NCI-H1105 treated with DMSO at 0.1 percent for 48 hours (cell line): Measurements from ENCODE around the gene RXRG.

Source experiments
- DNase-seq: peaks from one replicate; lab custom pipeline; 2025; lab: John Stamatoyannopoulos, UW

Gene RXRG

GRCh38 chr1:165409657-165410358 is 35.1 kb downstream of the RXRG start:
- DNase-seq: no peak

- peak; percentile 34 for DNase-seq
Observed at GRCh38 chr1:165408518-165408917, 36.4 kb downstream of the RXRG start.

GRCh38 chr1:165407398-165407797 is 37.5 kb downstream of the RXRG start:
- no peak for DNase-seq

GRCh38 chr1:165403835-165404482 is 41.0 kb downstream of the RXRG start:
- peak; percentile 44 for DNase-seq

GRCh38 chr1:165402517-165403111 is 42.3 kb downstream of the RXRG start:
- no peak for DNase-seq

GRCh38 chr1:165397944-165398343 is 47.0 kb downstream of the RXRG start:
- DNase-seq: no peak

GRCh38 chr1:165395901-165396300 is 49.0 kb downstream of the RXRG start:
- DNase-seq: no peak

- DNase-seq: peak; percentile 32
Observed at GRCh38 chr1:165395478-165395877, 49.4 kb downstream of the RXRG start.

GRCh38 chr1:165392634-165393571 is 52.0 kb downstream of the RXRG start:
- DNase-seq: peak; percentile 74

GRCh38 chr1:165389609-165390008 is 55.3 kb downstream of the RXRG start:
- no peak for DNase-seq

GRCh38 chr1:165387961-165388360 is 57.0 kb downstream of the RXRG start:
- DNase-seq: no peak

GRCh38 chr1:165387505-165387904 is 57.4 kb downstream of the RXRG start:
- DNase-seq: no peak

- DNase-seq: no peak
Observed at GRCh38 chr1:165383599-165384405, 61.1 kb downstream of the RXRG start.

GRCh38 chr1:165383067-165383466 is 61.9 kb downstream of the RXRG start:
- DNase-seq: no peak

- DNase-seq: no peak
Observed at GRCh38 chr1:165381745-165382505, 63.0 kb downstream of the RXRG start.

- no peak for DNase-seq
Observed at GRCh38 chr1:165376811-165377311, 68.1 kb downstream of the RXRG start.

GRCh38 chr1:165376041-165376810 is 68.7 kb downstream of the RXRG start:
- peak; percentile 71 for DNase-seq

GRCh38 chr1:165375623-165376022 is 69.3 kb downstream of the RXRG start:
- peak; percentile 39 for DNase-seq

GRCh38 chr1:165371588-165372225 is 73.2 kb downstream of the RXRG start:
- DNase-seq: no peak
